Osteoblast (primary cell): ENCODE results near the gene OBSCN. TPM values are rescaled to one million over a fixed set of nuclear protein-coding genes. Genes with fewer than 3 reads are reported as not detected.

ENCODE experiments used
- DNase-seq: peaks from one replicate; pipeline ENCODE4 v3.0.0; 2011; ENCODE audit warnings: low spot score, mixed read lengths; ENCODE audit not compliant: insufficient read length; ENCODE audit errors: missing footprints
- H2AFZ ChIP-seq: 2 replicates; pipeline ENCODE4 v1.6.0; 2011; ENCODE audit warnings: mild to moderate bottlenecking, low read length
- H3K27ac ChIP-seq: 2 replicates; pipeline ENCODE4 v1.5.1; 2011; ENCODE audit warnings: mild to moderate bottlenecking, low read depth, low read length, moderate library complexity
- H3K27me3 ChIP-seq: 2 replicates; pipeline ENCODE4 v1.6.0; 2012; ENCODE audit warnings: mild to moderate bottlenecking, control low read depth, inconsistent platforms, low read length, moderate library complexity; ENCODE audit not compliant: insufficient read depth
- H3K36me3 ChIP-seq: 2 replicates; pipeline ENCODE4 v1.5.1; 2011; ENCODE audit warnings: mild to moderate bottlenecking, low read length, control low read depth, moderate library complexity; ENCODE audit not compliant: insufficient read depth
- H3K4me1 ChIP-seq: 2 replicates; pipeline ENCODE4 v1.5.1; 2011; ENCODE audit warnings: mild to moderate bottlenecking, low read length, control low read depth, moderate library complexity; ENCODE audit not compliant: insufficient read depth
- H3K4me2 ChIP-seq: 2 replicates; pipeline ENCODE4 v1.6.0; 2011; ENCODE audit warnings: mild to moderate bottlenecking, low read length; ENCODE audit not compliant: insufficient read depth
- H3K4me3 ChIP-seq: fragments of 200-600 bp; sonication (generic); 3 replicates; pipeline ENCODE4 v1.5.1; 2012; ENCODE audit warnings: mild to moderate bottlenecking, low read length, inconsistent platforms; ENCODE audit not compliant: insufficient read depth
- H3K79me2 ChIP-seq: 2 replicates; pipeline ENCODE4 v1.6.0; 2012; ENCODE audit warnings: mild to moderate bottlenecking, low read length, control low read depth, inconsistent platforms; ENCODE audit not compliant: insufficient read depth
- H3K9me3 ChIP-seq: 2 replicates; pipeline ENCODE4 v1.5.1; 2011; ENCODE audit warnings: low read depth, low read length, control low read depth
- H4K20me1 ChIP-seq: 2 replicates; pipeline ENCODE4 v1.6.0; 2012; ENCODE audit warnings: mild to moderate bottlenecking, low read length, control low read depth; ENCODE audit not compliant: insufficient read depth
- CTCF ChIP-seq: IDR thresholded peaks from 2 replicates; pipeline ENCODE4 v1.5.1; 2011; ENCODE audit warnings: mild to moderate bottlenecking, low read depth, low read length, moderate library complexity; ENCODE audit errors: extremely low read depth
- total RNA-seq: library from RNA; depleted of rRNA; stranded (reverse); fragments of >200 nt; gene quantifications from 2 replicates; pipeline ENCODE4 v1.2.3, GENCODE V29; 2012

The OBSCN gene
- total RNA-seq, 1 donor, result 2.9 TPM

GRCh38 chr1:228372183-228373003 lies 164.5 kb downstream of the OBSCN start:
- Histone ChIP-seq H4K20me1 (no peaks in the 10 kb centered on the region), H3K4me2 (no peak overlapping the region), H3K27ac (no peak overlapping the region), H3K79me2 (no peaks in the 10 kb centered on the region), H3K27me3 (no peaks in the 10 kb centered on the region), H3K9me3 (no peaks in the 10 kb centered on the region), H2AFZ (no peak overlapping the region), H3K4me3 (no peak overlapping the region), H3K36me3 (no peaks in the 10 kb centered on the region), H3K4me1 (peaks cover 5% of the 10 kb centered on the region)
- TF ChIP-seq CTCF, result no peak
- DNase-seq, result peak; percentile 69

GRCh38 chr1:228373004-228373680 lies 165.3 kb downstream of the OBSCN start:
- no peaks in the 10 kb centered on the region for H4K20me1 ChIP-seq
- no peaks in the 10 kb centered on the region for H3K36me3 ChIP-seq
- no peak overlapping the region for H3K4me2 ChIP-seq
- peaks cover 5% of the 10 kb centered on the region for H3K4me1 ChIP-seq
- peak; percentile 91 for DNase-seq
- H3K27me3 ChIP-seq, result no peaks in the 10 kb centered on the region
- no peak overlapping the region for H3K4me3 ChIP-seq
- no peak overlapping the region for H2AFZ ChIP-seq
- H3K27ac ChIP-seq, result no peak overlapping the region
- no peak for TF ChIP-seq CTCF
- H3K9me3 ChIP-seq, result no peaks in the 10 kb centered on the region
- no peaks in the 10 kb centered on the region for H3K79me2 ChIP-seq

- H3K27me3 ChIP-seq, result peaks cover 1% of the 10 kb centered on the region
- no peaks in the 10 kb centered on the region for H3K36me3 ChIP-seq
- H3K27ac ChIP-seq, result peak overlapping the region; percentile 72
- H4K20me1 ChIP-seq, result no peaks in the 10 kb centered on the region
- no peaks in the 10 kb centered on the region for H3K79me2 ChIP-seq
- DNase-seq, result peak; percentile 79
- TF ChIP-seq CTCF, result no peak
- H3K9me3 ChIP-seq, result no peaks in the 10 kb centered on the region
- H3K4me3 ChIP-seq, result no peak overlapping the region
- H3K4me1 ChIP-seq, result peaks cover 9% of the 10 kb centered on the region
- peak overlapping the region; percentile 15 for H3K4me2 ChIP-seq
- no peak overlapping the region for H2AFZ ChIP-seq
Measured at GRCh38 chr1:228373681-228374571, 166.1 kb downstream of the OBSCN start.
